ENCODE results near the gene TSC2.

DNA sequence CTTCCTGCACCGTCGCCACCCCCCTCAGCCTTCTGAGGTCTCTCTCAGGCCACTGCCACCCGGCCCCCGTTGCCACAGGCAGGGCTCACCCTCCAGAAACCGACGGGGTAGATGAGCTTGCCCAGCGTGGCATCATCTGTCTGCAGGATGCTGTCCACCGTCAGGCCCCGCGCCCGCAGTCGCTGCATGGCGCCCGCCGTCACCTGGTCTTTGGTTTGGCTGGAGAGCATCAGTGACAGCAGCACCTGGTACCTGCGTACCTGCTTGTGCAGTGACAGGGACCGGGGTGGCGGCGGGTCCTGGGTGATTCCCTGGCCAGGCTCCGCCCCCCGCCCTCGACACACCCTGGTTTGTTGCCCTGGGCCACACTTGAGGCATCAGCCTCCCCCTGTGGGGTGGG is 3.2 kb upstream of the TSC2 start:
- TF ChIP-seq POLR2A (IDR thresholded peaks at IDR 0.05; ENCODE audit: low read depth, low read length) (no peak), POLR2AphosphoS5 (IDR thresholded peaks at IDR 0.05; ENCODE audit: low read depth, low read length) (no peak)
